DMS 273 treated with DMSO at 0.1 percent for 48 hours (cell line): ENCODE data around the gene AGAP1.
A peak's percentile ranks its signal among the peaks of the same experiment; 100 is the strongest.

ENCODE experiments used
- DNase-seq: peaks from one replicate; lab custom pipeline; 2025; lab: John Stamatoyannopoulos, UW

AGAP1 gene

DNA sequence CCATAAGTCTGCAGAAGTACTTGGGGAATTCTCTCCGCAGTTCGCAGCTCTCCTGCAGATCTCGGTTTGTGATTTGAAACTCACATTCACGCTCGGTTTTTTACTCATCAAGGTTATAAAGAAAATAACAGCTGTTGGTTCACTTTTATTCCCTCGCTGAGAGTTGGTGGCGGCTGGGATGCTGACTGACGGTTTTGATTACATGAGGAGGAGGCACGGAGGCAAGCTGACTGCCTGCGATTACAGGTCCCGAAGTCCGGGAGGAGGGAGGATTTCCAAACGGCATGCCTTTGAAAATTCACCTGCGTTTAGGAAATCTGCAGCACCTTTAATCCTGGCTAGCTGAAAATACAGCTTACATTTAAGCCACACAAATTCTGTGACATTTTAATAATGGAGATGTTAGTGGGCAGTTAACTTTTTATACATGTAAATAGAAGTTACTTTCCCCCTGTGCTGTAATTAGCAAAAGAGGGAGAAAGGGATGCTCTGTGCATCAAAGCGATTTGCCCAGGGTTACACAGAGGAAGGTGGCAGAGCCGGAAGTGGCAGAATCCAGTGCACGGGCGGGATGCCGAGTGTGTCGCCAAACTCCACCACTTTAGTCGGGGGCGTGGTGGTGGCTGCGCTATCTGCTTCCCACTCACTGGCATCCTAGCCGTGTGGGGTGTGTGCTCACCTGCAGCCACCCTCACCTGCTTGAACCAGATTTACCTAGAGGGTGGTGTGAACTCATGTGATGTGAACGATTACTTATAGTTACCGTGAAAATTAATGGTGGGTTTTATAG lies 14.7 kb downstream of the AGAP1 start:
- DNase-seq = no peak

DNA sequence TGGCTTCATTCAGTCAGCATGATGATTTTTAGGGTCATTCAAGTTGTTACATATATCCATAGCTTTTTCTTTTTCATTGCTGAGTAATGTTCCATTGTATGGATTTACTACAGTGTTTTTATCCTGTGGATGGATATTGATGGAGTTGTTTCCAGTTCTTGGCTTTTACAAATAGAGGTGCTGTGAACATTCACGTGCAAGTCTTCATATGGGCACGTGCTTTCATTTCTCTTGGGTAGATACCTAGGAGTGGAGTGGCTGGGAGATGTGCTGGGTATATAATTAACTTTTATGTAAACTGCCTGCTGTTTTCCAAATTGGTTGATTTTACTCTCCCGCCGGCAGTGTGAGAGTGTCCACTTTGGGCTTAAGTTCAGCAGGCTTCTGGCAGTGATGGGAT lies 16.5 kb downstream of the AGAP1 start:
- DNase-seq = no peak

DNA sequence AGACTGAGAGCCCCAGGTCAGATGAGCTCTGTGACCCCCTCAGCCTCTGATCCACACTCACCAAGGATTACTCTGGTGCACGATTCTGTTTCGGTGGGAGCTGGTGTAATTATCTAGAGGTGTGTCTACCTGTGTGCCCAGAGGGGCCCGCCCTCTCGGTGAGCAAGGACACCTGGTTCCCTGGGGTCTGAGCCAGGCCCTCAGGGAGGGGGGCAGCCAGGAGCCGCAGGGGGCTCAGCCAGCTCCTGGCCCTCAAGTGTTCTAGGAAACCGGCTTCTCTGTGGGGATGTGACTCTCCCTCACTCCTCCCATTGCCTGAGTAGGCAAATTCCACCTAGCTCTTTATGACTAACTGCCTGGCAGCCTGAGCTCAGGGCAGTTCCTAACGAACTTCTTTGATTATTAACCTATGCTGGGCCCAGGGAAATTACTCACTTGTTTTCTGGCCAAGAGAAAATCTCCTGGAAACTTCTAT lies 17.4 kb downstream of the AGAP1 start:
- no peak for DNase-seq

DNA sequence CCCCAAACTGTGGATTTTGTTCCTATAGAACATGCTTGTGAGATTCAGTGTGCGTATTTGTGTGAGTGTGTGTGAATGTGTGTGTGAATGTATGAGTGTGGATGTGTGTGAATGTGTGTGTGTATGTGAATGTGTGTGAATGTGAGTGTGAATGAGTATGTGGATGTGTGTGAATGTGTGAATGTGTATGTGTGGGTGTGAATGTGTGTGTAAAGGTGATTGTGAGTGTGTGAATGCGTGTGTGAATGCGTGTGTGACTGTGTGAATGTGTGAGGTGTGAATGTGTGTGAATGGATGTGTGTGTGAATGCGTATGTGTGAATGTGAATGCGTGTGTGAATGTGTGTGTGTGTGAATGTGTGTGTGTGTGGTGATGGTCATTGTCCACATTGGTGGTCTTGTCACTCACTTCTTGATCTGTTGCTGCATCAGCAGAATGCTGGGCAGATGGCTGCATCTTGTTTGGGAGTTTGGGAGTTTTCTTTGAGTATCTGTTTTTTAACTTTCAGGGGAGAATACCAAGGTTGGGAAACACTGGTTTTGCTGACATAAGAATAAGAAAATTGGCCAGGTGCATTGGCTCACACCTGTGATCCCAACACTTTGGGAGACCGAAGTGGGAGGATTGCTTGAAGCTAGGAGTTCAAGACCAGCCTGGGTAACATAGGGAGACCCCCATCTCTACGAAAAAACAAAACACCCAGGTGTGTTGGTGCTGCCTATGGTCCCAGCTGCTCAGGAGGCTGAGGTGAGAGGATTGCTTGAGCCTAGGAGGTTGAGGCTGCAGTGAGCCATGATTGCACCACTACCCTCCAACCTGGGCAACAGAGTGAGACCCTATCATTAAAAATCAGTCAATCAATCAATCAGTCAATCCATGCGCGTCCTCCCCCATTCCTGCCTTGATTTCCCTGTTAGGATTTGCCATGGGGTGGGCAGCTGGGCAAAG lies 18.2 kb downstream of the AGAP1 start:
- no peak for DNase-seq

DNA sequence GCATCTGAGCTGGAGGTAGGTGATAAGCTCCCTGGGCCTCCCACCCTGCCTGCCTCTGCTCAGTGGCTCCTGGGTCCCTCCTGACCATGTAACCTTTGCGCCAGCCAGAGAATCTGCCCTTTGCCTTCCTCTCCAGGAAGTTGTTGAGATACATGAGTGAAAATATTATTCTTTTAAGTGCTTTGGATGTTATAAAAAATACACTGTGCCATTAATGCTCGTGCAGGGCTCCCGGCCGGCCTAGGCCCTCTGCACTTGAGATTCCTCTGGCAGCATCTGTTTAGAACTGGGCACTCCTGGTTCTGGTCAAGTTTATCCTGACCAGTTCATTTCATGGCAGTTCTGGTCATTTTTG lies 18.8 kb downstream of the AGAP1 start:
- no peak for DNase-seq

DNA sequence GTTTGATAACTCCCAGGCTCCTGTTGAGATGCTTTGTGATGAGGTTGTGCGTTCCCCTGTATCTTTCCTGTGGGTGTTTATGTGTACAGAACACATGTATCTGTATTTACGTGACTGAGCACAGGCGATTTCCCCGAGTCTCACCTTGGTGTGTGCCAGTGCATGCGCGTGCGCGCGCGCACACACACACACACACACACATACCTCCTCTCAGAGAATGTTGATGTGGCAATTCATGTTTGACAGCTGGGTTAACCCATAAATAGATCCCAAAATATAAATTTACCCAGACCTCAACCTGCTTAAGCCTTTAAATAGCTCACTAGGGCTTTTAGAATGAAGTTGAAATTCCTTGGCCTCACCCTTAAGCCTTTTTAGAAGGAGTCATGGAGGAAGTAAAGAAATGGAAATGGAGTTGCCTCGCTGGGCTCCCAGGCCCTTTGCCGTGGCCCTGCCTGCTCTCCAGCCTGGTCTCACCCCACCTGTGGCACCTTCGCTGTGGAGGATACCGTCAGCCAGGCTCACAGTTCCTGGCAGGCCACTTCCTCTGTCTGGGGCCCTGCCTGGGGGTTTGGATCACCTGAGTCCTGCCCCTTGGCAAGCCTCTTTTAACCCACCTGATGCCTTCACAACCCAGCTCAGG lies 20.3 kb downstream of the AGAP1 start:
- no peak for DNase-seq

DNA sequence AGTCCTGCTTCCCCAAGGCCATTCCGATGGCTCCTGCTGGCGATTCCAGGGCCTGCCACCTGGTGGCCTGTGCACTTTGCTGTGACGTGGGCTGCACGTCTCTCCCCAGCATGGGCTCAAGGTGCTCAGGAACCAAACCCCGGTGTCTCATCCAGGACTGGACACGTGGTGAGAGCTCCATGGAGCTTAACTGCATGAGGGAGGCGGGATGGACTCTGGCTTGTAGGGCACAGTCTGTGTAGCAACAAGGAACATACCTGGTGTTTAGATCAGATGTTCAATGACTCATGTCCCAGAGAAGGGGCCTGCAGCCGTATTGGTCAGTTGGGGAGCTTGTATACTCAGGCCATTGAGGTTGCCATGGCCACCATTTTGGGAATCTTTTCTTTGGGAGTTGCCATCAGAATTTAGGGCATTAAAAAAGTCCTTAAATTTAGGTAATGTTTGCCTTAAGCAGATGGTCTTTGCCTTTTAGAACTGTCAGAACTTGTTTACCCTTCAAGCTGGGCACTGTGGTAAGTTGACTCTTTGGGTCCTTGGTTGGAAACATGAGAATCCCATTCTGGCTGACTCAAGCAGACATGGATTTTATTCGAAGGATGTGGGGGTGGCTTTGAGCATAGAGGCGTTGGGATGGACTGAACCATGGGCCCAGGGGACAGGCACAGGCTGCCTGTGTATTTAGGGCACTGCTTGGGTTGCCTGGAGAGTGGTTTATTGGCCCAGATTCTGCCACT lies 21.0 kb downstream of the AGAP1 start:
- no peak for DNase-seq

DNA sequence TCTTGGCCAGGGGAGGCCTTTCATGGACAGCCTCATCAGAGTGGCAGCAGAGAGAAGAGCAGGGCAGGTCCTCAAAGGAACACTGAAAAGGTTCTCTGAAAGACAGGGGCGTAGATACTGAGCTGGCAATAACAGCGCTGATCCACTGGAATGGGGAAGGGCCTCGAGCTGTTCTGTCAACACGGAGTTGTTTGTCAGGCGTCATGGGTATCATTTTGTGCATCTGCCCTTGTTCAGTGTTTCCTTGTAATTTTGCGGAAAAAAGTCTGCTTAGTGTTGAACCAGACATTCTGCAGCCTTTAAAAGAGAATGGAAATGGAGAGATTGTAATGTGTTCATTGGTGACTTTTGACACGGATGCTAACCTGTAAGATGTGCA lies 21.5 kb downstream of the AGAP1 start:
- no peak for DNase-seq

DNA sequence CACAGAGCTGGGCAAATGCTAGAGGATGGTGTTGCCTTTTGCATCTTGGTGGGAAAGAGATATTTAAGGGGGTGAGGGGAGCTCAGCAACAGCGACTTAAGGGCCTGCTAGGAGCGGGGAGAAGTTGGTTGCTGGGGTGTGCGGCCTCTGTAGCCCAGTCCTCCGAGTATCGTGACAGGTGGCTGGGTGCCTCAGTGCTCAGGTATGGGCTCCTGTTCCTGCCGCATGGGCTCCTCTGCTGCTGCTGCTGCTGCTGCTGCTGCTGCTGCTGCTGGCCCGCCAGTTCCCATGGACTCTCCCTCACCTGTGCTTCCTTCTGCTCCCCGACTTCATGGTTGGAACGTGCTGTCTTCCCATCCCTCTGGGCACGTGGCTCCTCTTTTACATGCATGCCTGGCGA lies 22.0 kb downstream of the AGAP1 start:
- no peak for DNase-seq

DNA sequence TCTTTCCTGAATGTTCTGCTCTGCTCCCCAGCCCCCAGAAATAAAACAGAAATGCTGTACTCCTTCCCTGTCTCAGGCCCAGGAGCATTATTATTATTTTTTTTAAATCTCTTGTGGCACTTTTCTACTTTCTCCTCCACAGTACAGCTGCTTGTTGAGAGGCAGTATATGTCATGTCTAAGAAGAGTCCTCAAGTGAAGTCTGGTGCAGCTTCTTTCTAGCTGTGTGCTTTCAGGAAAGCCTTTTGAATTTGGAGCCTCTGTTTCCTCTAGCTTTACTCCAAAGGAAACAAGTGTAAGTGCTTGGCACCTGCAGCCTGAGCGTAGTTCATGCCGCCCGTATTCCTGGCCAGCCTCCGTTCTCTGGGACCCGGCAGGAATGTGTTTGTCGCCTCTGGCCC lies 22.4 kb downstream of the AGAP1 start:
- DNase-seq = no peak

DNA sequence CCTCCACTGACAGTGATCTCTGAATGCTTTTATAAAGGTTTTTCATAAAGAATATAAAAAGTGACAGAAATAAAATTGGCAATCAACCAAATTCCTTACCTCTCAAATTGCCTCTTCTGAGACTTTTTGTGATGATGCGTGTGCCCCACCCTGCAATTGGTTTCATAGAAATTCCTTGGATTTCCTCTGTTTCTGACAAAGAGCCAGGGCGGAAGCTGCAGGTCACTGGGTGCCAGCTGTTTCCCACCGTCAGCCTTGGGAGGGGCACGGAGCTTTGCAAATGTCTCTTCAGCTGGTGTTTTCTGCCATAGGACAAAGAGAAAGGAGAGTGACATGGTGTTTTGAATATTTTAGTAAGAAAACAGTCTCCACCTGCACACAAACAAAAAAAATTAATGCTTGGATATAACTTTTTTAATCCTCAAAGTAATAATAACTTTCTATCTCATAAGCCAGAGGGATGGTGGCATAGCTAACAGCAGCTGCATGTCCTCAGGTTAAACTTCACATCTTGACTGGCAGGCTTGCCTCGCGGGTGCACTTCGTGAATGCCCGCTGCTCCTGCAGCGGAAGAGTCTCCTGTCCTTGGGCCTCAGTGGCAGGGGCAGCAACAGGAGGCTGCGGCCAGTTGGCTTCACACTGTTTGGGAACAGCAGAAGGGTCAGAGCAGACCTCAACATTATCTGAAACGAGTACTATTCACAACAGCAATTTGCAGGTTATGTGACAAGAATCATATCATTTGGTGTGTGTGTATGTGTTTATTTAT lies 24.7 kb downstream of the AGAP1 start:
- DNase-seq = no peak

DNA sequence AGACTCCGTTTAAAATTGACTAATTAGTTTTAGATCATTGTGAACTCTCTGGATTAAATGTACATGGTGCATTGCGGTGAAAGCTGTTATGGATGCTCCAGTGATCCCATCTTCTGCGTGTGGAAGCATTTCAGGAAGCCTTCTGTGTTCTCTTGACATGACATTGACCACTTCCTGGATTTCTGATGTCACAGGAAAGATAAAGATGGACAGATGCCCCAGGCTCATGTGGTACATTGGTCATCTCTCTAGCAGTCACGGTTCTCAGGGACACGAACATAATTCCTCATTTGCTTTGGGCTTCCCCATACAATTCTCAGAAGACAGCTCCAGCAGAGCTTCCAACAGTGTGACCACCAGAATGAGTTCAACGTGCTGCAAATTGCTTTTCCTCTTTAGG lies 26.9 kb downstream of the AGAP1 start:
- no peak for DNase-seq

DNA sequence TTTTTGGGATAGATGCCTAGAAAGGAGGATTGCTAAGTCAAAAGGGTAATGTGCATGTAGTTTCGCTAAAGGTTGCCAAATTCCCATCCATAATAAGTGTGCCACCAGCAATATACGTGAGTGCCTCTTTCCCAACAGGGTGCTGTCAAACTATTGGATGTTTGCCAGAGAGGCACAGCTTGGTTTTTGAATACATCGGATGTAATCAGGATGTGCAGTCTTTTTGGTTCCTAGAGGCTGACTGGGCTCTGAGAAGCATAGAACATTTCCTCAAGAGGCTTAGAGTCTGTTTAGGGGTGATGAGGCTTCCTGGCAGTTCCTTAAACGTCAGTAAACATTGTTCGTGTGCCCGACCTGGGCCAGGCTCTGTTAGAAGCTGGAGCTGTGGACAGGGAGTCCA lies 28.0 kb downstream of the AGAP1 start:
- DNase-seq = peak; percentile 29

DNA sequence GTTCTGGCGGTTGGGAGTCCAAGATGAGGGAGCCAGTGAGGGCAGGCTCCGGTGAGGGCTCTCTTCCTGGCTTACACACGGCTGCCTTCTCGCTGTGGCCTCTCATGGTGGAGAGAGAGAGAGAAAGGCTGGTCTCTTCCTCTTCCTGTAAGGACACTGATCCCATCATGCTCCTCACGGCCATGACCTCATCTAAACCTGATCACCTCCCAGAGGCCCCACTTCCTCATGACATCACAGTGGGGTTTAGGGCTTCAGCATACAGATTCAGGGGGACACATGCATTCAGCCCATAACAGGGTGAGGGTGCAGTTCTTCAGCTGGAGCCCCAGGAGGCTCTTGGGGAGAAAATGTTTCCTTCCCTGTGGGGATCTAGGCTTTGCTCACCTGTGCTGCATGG lies 29.2 kb downstream of the AGAP1 start:
- no peak for DNase-seq

DNA sequence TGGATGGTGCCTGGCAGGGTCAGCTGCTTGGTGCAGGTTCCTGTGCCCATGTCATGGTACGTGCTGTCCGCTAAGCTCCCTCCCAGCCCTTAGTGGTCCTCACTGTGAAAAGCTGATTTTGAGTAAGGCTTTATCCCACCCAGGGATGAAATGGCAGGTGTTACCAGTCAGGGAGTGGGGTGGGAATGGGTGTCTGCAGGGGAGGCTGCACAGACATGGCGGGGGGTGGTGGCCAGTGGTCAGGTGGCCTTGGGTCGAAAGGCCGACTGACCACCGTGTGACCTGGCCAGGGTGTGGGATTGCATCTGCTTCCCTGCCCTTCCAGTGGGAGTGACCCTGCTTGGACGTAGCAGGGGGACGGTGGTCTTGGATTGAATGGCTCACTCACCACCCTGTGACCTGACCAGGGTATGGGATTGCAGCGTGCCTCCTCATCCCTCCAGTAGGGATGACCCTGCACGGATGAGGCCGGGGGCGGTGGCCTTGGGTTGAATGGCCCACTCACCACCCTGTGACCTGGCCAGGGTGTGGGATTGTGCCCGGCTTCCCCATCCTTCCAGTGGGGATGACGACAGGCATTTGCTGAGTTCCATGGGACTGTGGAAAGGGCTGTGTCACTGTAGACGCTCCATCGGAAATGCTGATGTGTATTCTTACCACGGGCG lies 29.8 kb downstream of the AGAP1 start:
- no peak for DNase-seq

DNA sequence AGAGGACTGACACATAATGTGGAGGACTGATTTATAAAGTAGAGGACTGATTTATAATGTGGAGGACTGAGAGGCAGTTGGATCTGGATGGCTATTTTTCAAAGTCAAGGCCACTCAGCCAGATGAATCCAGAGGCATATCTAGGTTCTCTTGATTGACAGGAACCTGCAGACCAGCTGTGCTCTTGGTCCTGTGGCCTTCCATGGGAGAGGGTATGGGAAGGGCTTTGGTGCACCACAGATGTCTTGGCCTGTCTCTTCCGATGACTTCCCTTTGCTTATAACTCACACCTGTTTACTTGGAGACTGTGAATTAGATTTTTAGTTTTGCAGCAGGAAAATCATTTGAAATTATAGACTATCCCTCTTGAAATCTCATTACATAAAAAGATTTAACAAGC lies 32.3 kb downstream of the AGAP1 start:
- no peak for DNase-seq

DNA sequence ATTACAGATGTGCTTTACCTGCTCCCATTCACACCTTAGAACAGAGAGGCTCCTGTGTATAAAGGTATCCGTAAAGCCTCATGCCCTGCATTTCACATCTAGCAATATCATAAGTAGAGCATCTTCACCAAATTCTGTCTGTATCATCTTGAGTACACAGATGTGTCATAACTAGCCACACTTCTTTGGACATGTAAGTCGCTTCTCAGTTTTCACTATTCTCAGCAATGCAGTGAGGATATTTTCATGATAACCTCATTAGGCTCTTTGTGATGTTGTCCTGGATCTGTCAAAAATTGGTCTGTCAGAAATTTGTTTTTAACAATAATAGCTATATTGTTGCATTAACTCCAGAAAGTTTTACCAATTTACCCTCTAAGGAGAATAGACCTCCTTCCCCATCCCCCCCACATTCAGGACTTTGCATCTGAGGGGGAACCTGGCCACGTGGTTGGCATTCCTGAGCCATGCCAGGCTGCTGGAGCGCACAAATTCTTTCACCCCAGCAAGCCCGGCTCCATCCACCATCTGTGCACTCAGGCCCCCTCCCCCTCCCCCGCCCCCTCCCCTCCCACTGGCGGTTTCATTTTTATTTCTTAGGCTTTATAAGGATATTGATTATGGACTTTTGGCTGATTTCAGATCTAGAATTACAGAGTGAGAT lies 34.1 kb downstream of the AGAP1 start:
- no peak for DNase-seq

DNA sequence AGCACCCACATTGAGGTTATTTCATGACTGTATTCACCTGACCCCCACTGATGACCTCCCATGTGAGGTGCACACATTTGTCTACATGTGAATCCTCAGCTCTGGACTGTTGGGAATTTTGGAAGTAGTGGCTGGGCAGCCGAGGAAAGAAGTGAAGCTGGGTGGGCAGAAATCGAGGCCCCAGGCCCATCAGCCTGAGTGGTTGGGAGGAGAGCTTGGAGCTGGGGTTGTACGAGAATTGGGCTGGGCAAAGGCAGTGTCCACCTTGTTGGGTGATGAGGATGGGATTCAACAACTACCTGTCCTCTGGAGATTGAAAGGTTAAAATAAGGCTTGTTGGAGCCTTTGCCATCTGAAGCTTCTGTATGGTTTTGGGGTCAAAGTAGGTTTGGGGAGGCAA lies 35.8 kb downstream of the AGAP1 start:
- no peak for DNase-seq

DNA sequence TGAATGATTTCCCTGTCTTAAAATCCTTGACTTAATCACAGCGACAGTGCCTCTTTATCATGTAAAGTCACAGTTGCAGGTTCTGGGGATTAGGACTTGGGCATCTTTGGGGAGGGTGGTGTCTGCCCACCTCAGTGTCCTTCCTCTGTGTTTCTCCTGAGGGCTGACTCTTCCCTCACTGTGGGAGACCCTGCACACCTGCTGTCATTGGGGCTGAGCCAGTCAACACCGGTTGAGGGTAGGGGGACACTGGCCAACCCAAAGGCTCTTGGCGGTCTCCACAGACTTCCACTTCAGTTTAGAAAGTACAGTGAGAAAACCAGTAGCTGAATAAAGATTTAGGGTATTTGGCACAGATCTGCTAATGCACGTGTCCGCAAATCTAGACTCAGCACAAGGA lies 36.9 kb downstream of the AGAP1 start:
- no peak for DNase-seq

DNA sequence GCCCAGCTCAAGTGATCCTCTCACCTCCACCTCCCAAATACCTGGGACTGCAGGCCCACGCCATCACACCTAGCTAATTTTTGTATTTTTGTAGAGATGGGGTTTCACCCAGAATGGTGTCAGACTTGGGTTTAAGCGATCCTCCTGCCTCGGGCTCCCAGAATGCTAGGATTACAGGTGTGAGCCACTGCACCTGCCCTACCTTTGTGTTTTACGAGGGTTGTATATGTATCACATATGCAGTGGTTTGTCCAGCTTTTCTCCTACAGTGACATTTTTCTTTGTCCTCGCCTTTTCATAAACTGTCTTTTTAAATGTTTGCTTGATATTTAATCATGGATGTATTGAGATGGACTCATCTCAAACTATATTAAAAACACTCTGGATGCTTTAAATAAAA lies 38.5 kb downstream of the AGAP1 start:
- DNase-seq = no peak
